Keratinocyte (primary cell): ENCODE results near the gene HOMER1.

ENCODE experiments used
- EZH2 ChIP-seq: IDR thresholded peaks from one replicate; pipeline ENCODE4 v1.6.1; 2012; ENCODE audit warnings: inconsistent platforms, mild to moderate bottlenecking, low read length, moderate library complexity
- TF ChIP-seq, protein P1 (sequence below), 3 experiments: IDR thresholded peaks in 1 of 3; conservative IDR thresholded peaks in 1 of 3; optimal IDR thresholded peaks in 1 of 3; 2 replicates in 2 of 3; 3 replicates in 1 of 3; pipeline versions ENCODE3 to v1.5.1; 2011; ENCODE audit warnings: low read length in 3 of 3, mild to moderate bottlenecking in 3 of 3, moderate library complexity in 2 of 3, control low read depth in 1 of 3, inconsistent platforms in 1 of 3; ENCODE audit not compliant: insufficient read depth in 2 of 3; ENCODE audit errors: extremely low read depth in 1 of 3

DNA sequence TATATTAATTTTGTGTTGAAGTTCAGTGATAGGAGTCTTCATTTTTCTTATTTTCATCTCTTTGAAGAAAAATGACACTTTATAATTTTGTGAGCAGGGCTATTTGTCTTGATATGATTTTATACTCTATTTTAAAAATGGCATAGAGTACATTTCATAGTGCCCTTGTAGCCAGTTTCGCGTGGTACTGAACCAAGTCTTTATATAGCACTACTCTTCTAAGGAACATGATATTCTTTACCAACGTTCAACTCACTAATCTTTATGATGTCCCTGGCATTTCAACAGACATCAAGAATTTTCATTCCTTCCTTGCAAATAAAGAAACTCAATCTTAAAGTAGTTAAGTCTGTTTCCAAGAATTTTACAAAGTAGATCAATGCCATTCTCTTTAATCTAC lies 41.5 kb upstream of the HOMER1 start:
- TF ChIP-seq, protein P1, sequence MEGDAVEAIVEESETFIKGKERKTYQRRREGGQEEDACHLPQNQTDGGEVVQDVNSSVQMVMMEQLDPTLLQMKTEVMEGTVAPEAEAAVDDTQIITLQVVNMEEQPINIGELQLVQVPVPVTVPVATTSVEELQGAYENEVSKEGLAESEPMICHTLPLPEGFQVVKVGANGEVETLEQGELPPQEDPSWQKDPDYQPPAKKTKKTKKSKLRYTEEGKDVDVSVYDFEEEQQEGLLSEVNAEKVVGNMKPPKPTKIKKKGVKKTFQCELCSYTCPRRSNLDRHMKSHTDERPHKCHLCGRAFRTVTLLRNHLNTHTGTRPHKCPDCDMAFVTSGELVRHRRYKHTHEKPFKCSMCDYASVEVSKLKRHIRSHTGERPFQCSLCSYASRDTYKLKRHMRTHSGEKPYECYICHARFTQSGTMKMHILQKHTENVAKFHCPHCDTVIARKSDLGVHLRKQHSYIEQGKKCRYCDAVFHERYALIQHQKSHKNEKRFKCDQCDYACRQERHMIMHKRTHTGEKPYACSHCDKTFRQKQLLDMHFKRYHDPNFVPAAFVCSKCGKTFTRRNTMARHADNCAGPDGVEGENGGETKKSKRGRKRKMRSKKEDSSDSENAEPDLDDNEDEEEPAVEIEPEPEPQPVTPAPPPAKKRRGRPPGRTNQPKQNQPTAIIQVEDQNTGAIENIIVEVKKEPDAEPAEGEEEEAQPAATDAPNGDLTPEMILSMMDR (optimal IDR thresholded peaks at IDR 0.05 in 1 of 3, IDR thresholded peaks at IDR 0.05 in 1 of 3, conservative IDR thresholded peaks at IDR 0.05 in 1 of 3; ENCODE audit: extremely low read depth in 1 of 3, insufficient read depth in 2 of 3, low read length in 3 of 3): no peak
- TF ChIP-seq EZH2: no peak
